NCI-H460 (cell line): ENCODE measurements around the gene ATF2. TPM values are rescaled to one million over a fixed set of nuclear protein-coding genes. Genes with fewer than 3 reads are reported as not detected.
A peak's percentile ranks its signal among the peaks of the same experiment; 100 is the strongest.
"Not testable (repeated sequence)": the region's sequence is repeated elsewhere in the genome, so short reads cannot be mapped to it uniquely, and the experiment has no call there.

Source experiments
- DNase-seq: peaks from one replicate; pipeline ENCODE4 v3.0.0-alpha.2; 2016; ENCODE audit warnings: low read depth; ENCODE audit errors: extremely low read depth
- total RNA-seq: library from RNA; depleted of rRNA; stranded (reverse); fragments of >200 nt; shearing (Covaris generic); gene quantifications from 2 replicates; pipeline ENCODE4 v1.2.3, GENCODE V29; 2014

ATF2 gene
- total RNA-seq, 1 experiment from 2014 or later: 42.5 TPM

GRCh38 chr2:175101514-175101913 is 66.5 kb downstream of the ATF2 start:
- DNase-seq: no peak

- DNase-seq: no peak
Measured at GRCh38 chr2:175097297-175097696, 70.7 kb downstream of the ATF2 start.

GRCh38 chr2:175084117-175084516 is 83.9 kb downstream of the ATF2 start:
- DNase-seq: not testable (repeated sequence)

- no peak for DNase-seq
Measured at GRCh38 chr2:175080479-175080878, 87.5 kb downstream of the ATF2 start.

GRCh38 chr2:175076272-175076671 is 91.7 kb downstream of the ATF2 start:
- DNase-seq: no peak

GRCh38 chr2:175074478-175074877 is 93.5 kb downstream of the ATF2 start:
- DNase-seq: no peak

GRCh38 chr2:175068534-175068933 is 99.5 kb downstream of the ATF2 start:
- DNase-seq: no peak

GRCh38 chr2:175066411-175066810 is 101.6 kb downstream of the ATF2 start:
- DNase-seq: no peak

GRCh38 chr2:175064797-175065196 is 103.2 kb downstream of the ATF2 start:
- DNase-seq: no peak

- DNase-seq: no peak
Measured at GRCh38 chr2:175063741-175064140, 104.3 kb downstream of the ATF2 start.

- no peak for DNase-seq
Measured at GRCh38 chr2:175062787-175063585, 105.0 kb downstream of the ATF2 start.

GRCh38 chr2:175057078-175057685 is 110.8 kb downstream of the ATF2 start:
- DNase-seq: no peak

GRCh38 chr2:175055993-175056392 is 112.0 kb downstream of the ATF2 start:
- DNase-seq: no peak

- DNase-seq: no peak
Measured at GRCh38 chr2:175054340-175054739, 113.7 kb downstream of the ATF2 start.

GRCh38 chr2:175049661-175050060 is 118.3 kb downstream of the ATF2 start:
- no peak for DNase-seq

- DNase-seq: no peak
Measured at GRCh38 chr2:175048275-175048674, 119.7 kb downstream of the ATF2 start.

- DNase-seq: no peak
Measured at GRCh38 chr2:175039490-175039889, 128.5 kb downstream of the ATF2 start.

GRCh38 chr2:175039031-175039430 is 129.0 kb downstream of the ATF2 start:
- DNase-seq: no peak

GRCh38 chr2:175037941-175038340 is 130.1 kb downstream of the ATF2 start:
- DNase-seq: no peak

- peak; percentile 45 for DNase-seq
Measured at GRCh38 chr2:175036582-175037018, 131.4 kb downstream of the ATF2 start.

GRCh38 chr2:175035806-175036205 is 132.2 kb downstream of the ATF2 start:
- DNase-seq: no peak

GRCh38 chr2:175034716-175035115 is 133.3 kb downstream of the ATF2 start:
- DNase-seq: no peak
